GM18505 (cell line): ENCODE data around the gene SCMH1.

ENCODE experiments used
- ATAC-seq: cut with Tn5 transposase; IDR thresholded peaks from one replicate; pipeline ENCODE4 v1.9.1; 2021; ENCODE audit not compliant: unreplicated experiment
- POLR2A ChIP-seq: IDR thresholded peaks from 4 replicates; pipeline ENCODE4 v1.6.1; 2011; ENCODE audit warnings: borderline replicate concordance; ENCODE audit not compliant: insufficient read depth, insufficient read length; ENCODE audit errors: extremely low read depth

Gene SCMH1

GRCh38 chr1:41025979-41026819 is 215.9 kb downstream of the SCMH1 start:
- TF ChIP-seq POLR2A = no peak
- ATAC-seq = no peak

DNA sequence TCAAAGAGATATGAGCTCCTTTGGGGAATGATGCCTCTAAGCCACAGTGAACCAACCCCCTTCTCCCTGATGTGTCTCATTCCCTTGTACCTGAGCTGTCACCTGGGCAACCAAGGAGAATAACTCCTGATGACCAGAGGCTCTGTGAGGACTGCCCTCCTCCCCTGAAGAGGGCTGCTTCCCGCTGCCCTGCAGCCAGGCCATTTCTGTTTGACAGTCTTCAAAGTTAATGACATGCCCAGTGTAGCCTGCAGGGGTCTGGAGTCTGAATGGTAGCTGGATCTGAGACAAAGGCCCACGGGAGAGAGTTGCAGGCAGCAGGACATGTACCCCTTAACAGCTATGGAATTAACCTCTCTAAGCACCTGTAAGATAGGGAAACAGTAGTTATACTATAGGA is 217.2 kb downstream of the SCMH1 start:
- no peak for TF ChIP-seq POLR2A
- ATAC-seq = no peak

DNA sequence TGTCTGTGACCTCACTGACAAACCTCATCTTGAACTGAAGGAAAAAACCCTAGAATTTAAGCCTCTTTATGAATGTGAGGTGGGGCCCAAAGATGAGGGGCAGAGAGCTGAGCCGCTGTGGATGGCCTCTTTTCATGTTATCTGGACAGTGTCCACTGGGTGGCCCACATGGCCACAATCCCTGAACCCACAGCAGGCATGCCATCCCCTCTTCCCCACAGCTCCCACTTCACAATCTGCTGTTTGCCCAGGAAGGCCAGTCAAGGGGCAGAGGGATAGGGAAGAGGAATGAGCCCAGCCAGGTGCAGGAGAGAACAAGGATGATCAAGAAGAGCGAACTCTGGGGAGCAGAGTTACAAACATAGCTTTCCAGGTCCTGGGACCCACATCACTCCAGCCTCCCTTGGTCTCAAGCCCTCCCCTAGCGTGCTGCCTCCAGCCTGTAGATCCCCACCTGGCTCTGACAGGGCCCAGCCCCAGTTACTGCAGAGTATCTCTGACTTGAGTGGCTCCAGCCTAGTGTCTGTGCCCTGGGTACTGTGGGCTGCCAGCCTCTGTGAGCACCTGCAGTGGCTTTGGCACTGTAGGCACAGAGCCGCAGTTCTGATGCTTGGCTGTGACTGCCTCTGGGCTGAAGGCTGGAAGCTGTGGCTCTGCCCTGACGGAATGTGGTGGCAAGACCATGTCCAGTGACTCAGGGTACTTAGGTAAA is 218.7 kb downstream of the SCMH1 start:
- TF ChIP-seq POLR2A = no peak
- ATAC-seq = no peak

GRCh38 chr1:41022424-41022823 is 219.7 kb downstream of the SCMH1 start:
- no peak for ATAC-seq
- peak; percentile 15 for TF ChIP-seq POLR2A

GRCh38 chr1:41021526-41022308 is 220.4 kb downstream of the SCMH1 start, which contains the start of gene SLFNL1:
Gene SLFNL1, minus strand, starts transcription at chr1:41021725. Its CDS starts 1,065 bp downstream, at chr1:41020660.
- ATAC-seq = no peak
- no peak for TF ChIP-seq POLR2A

DNA sequence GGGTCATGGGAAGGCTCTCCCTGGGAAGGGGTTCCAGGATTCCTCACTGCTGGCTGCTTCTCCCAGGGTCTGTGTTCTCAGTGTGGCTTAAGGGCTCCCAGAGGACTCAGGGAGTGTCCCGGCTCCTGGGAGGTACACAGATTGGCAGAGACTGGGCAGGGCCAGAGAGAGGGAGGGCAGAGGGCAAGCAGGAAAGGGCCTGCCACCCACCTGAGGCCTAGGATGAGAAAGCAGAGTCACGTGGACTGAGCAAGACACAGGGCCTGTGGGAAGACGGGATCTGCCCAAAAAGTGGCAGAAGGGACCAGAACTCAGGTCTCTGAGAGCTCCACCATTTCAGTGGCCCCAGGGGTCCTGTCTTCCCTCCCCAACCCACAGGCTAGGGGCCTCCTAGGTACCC is 221.5 kb downstream of the SCMH1 start:
- ATAC-seq = no peak
- no peak for TF ChIP-seq POLR2A

DNA sequence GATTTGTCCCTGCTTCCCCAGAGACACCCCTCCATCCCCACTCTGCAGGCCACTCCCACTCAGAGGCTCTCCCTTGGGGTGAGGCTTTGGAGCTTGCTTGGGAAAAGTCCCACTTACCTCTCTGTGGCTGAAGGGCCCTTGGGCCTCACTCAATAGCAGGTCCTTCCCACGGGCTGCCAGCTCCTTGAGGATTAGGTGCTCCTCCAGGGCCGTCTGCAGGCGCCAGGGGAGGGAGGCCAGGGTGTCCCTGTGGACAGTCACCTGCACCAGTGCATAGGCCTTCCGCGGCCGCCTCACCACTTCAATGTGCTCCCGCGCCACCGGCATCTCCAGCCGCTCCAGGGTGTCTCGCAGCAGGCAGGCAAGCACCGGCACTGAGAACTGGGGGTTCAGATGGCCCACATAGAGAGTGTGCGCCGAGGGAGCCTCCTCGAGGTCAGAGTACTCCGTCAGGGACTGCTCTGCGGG is 222.0 kb downstream of the SCMH1 start:
- TF ChIP-seq POLR2A = no peak
- no peak for ATAC-seq

DNA sequence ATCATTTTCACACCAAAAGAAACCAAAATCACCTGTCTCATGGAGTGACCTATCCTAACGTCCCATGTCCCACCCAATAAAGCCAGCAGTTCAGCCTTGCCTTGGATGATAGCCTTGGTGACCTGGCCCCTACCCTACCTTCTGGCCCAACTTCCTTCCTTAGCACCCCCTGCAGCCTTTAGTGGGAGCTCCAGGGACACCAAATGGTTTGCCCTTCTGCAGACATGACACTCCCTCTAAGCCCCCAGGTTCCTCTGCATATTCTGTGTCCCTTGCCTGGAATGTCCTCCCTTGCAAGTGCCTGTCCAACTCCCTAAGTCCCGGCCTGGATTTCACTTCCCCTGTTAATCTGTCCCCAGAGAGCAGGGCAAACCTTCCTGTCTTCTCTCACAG is 222.8 kb downstream of the SCMH1 start:
- no peak for ATAC-seq
- TF ChIP-seq POLR2A = no peak

GRCh38 chr1:41018018-41018410 is 224.1 kb downstream of the SCMH1 start:
- no peak for ATAC-seq
- no peak for TF ChIP-seq POLR2A

DNA sequence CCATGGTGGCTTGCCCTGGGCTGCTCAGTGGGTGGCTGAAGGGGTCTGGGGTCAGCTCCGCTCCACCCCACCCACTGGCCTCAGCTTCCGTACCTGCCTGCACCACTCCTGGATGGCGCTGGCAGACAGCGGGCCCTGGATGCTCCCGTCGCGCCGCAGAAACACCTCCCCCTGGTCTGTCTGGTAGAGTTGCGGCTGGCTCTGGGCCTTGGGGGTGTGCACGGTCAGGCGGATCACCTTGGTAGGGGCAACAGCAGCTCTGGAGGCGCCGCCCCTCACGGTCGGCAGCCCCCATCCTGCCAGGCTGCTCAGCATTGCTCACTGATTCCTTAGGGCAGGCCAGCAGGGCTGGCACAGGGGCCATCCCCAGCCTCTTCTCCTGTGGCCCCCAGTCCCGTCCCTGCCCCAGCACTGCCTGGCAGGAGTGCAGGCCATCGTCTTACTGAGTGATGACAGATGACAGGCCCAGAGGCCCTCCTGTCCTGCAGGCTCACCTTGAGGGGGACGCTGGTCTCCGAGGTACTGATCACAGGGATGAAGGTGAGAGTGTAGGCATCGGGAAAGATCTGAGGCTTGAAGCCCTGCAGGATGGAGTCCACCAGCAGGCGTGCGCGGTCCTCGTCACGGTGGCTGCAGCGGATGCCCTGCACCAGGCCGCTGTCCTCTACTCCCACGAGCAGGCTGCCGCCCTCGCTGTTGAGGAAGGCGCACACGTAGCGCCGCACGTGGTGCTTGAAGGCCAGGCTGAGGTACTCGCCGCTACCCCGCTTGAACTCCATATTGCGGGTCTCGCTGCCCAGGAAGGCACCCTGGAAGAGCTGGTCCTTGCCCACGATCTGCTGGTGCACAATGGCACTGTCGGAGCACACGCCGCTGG is 224.7 kb downstream of the SCMH1 start:
- TF ChIP-seq POLR2A = no peak

DNA sequence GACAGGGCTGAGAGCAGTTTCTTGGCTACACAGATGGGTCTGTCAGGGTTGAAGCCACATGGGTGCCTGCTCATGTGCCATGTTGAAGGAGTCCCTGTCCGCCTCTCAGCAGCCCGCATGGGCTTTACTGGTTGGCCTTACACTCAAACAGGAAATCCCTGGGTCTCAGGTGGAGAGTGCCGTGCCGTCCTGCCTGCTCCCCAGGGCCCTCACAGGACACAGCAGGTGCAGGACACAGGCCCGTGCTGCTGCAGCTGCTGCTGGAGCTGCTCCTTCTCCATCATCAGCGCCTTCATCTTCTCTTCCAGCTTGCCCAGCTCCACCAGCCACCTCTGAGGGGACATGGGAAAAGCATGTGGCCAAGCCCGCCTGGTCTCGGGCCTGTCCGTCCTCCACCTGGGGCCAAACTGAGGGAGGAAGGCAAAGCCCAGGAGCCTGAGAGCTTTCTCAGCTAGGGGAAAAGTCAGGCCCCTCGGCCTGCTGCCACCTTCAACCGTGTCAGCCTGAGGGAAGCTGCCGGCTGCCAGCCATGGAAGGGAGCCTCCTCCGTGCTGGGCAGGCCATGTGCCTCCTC is 226.1 kb downstream of the SCMH1 start:
- ATAC-seq = no peak
- no peak for TF ChIP-seq POLR2A

More for the DNA sequence above, 224.7 kb downstream of the SCMH1 start:
- no peak for ATAC-seq

- no peak for ATAC-seq
- no peak for TF ChIP-seq POLR2A
Observed at GRCh38 chr1:41015281-41015896, 226.7 kb downstream of the SCMH1 start.
